SU-DHL-6 (cell line): Measurements from ENCODE around the gene SPAG8.

Source experiments
- H2AFZ ChIP-seq: fragments of 200-600 bp; sonication (generic); 2 replicates; pipeline ENCODE4 v1.6.1; 2014; ENCODE audit warnings: low read depth, mild to moderate bottlenecking, moderate library complexity, mixed read lengths, antibody characterized with exemption, low read length; ENCODE audit not compliant: severe bottlenecking
- H3F3A ChIP-seq: fragments of 200-600 bp; shearing (Covaris generic); 2 replicates; pipeline ENCODE4 v1.6.0; 2016; ENCODE audit warnings: antibody characterized with exemption, mild to moderate bottlenecking; ENCODE audit not compliant: insufficient read depth
- H3K27ac ChIP-seq: fragments of 200-600 bp; sonication (generic); 2 replicates; pipeline ENCODE4 v1.5.1; 2016; ENCODE audit warnings: low read depth, mild to moderate bottlenecking, low read length, moderate library complexity, mixed read lengths
- H3K27me3 ChIP-seq: fragments of 200-600 bp; sonication (generic), shearing (Covaris generic); 2 replicates; pipeline ENCODE4 v1.6.0; 2014; ENCODE audit warnings: mild to moderate bottlenecking, low read length
- H3K36me3 ChIP-seq: fragments of 200-600 bp; sonication (generic); 2 replicates; pipeline ENCODE4 v1.6.1; 2014; ENCODE audit warnings: mild to moderate bottlenecking, low read length, mixed read lengths
- H3K4me2 ChIP-seq: fragments of 300-600, 200-600 bp; shearing (Covaris generic), sonication (generic); 2 replicates; pipeline ENCODE4 v1.6.0; 2014; ENCODE audit warnings: low read length, low read depth, mild to moderate bottlenecking; ENCODE audit not compliant: poor library complexity, severe bottlenecking
- H3K4me3 ChIP-seq: fragments of 200-600 bp; sonication (generic); 2 replicates; pipeline ENCODE4 v1.5.1; 2014; ENCODE audit warnings: antibody characterized with exemption, low read length, mild to moderate bottlenecking, mixed read lengths; ENCODE audit not compliant: insufficient read depth, poor library complexity, severe bottlenecking
- H3K79me2 ChIP-seq: fragments of 200-600 bp; sonication (generic); 2 replicates; pipeline ENCODE4 v1.6.1; 2014; ENCODE audit warnings: mild to moderate bottlenecking, low read length, moderate library complexity; ENCODE audit not compliant: insufficient read depth
- H3K9ac ChIP-seq: fragments of 200-600 bp; sonication (generic); 2 replicates; pipeline ENCODE4 v1.7.0; 2014; ENCODE audit warnings: mild to moderate bottlenecking, low read length
- H3K9me2 ChIP-seq: fragments of 200-600 bp; sonication (generic); replicated peaks from 2 replicates; pipeline ENCODE4 v1.6.1; 2014; ENCODE audit warnings: low read length; ENCODE audit not compliant: insufficient read depth
- H3K9me3 ChIP-seq: fragments of 200-600 bp; sonication (generic); 2 replicates; pipeline ENCODE4 v1.6.1; 2014; ENCODE audit warnings: low read length, mixed read lengths; ENCODE audit not compliant: insufficient read depth
- H4K20me1 ChIP-seq: fragments of 200-600 bp; sonication (generic); 2 replicates; pipeline ENCODE4 v1.6.1; 2014; ENCODE audit warnings: low read depth, mild to moderate bottlenecking, antibody characterized with exemption, low read length, moderate library complexity, mixed read lengths
- EZH2phosphoT487 ChIP-seq: fragments of 200-600 bp; sonication (generic), shearing (Covaris generic); conservative IDR thresholded peaks from 2 replicates; pipeline ENCODE4 v1.6.1; 2018; ENCODE audit warnings: mild to moderate bottlenecking, antibody characterized with exemption, low read length, moderate library complexity, mixed read lengths
- TF ChIP-seq, protein P1 (sequence below): fragments of 200-600 bp; sonication (generic); IDR thresholded peaks from one replicate; pipeline ENCODE4 v1.5.1; 2017; ENCODE audit warnings: antibody characterized with exemption, mild to moderate bottlenecking, low read length, moderate library complexity; ENCODE audit not compliant: insufficient read depth, poor library complexity, severe bottlenecking

SPAG8 gene

GRCh38 chr9:35811381-35812024 is 559 bp downstream of the SPAG8 start:
- H3F3A ChIP-seq = peaks cover 22% of the 10 kb centered on the region
- H3K4me2 ChIP-seq = peak overlapping the region; percentile 75
- H3K4me3 ChIP-seq = peak overlapping the region; percentile 35
- peak overlapping the region; percentile 10 for H2AFZ ChIP-seq
- TF ChIP-seq EZH2phosphoT487 = no peak
- TF ChIP-seq, protein P1, sequence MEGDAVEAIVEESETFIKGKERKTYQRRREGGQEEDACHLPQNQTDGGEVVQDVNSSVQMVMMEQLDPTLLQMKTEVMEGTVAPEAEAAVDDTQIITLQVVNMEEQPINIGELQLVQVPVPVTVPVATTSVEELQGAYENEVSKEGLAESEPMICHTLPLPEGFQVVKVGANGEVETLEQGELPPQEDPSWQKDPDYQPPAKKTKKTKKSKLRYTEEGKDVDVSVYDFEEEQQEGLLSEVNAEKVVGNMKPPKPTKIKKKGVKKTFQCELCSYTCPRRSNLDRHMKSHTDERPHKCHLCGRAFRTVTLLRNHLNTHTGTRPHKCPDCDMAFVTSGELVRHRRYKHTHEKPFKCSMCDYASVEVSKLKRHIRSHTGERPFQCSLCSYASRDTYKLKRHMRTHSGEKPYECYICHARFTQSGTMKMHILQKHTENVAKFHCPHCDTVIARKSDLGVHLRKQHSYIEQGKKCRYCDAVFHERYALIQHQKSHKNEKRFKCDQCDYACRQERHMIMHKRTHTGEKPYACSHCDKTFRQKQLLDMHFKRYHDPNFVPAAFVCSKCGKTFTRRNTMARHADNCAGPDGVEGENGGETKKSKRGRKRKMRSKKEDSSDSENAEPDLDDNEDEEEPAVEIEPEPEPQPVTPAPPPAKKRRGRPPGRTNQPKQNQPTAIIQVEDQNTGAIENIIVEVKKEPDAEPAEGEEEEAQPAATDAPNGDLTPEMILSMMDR = no peak
- no peaks in the 10 kb centered on the region for H3K9me2 ChIP-seq
- H3K79me2 ChIP-seq = no peaks in the 10 kb centered on the region
- no peak overlapping the region for H3K27ac ChIP-seq
- H3K27me3 ChIP-seq = no peaks in the 10 kb centered on the region
- H3K9ac ChIP-seq = peak overlapping the region; percentile 55; the same call in 1 of the 2 replicates
- no peaks in the 10 kb centered on the region for H3K36me3 ChIP-seq
- H4K20me1 ChIP-seq = no peaks in the 10 kb centered on the region
- H3K9me3 ChIP-seq = no peaks in the 10 kb centered on the region

GRCh38 chr9:35810122-35810521 is 1.9 kb downstream of the SPAG8 start:
- no peak overlapping the region for H2AFZ ChIP-seq
- H3K79me2 ChIP-seq = no peaks in the 10 kb centered on the region
- no peak for TF ChIP-seq EZH2phosphoT487
- TF ChIP-seq, protein P1 = no peak

DNA sequence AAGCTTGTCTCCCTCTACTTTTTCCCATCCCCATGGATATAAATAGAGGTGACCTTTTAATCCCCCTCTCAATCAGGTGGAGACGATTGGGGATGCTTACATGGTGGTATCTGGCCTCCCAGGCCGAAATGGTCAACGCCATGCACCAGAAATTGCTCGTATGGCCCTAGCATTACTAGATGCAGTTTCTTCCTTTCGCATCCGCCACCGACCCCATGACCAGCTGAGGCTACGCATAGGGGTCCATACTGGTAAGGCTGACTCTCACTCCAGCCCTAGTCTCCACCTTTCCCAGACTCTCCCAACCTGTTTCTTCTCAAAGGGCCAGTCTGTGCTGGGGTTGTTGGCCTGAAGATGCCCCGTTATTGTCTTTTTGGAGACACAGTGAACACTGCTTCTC is 3.6 kb downstream of the SPAG8 start:
- H3K27ac ChIP-seq = no peak overlapping the region
- TF ChIP-seq, protein P1 = no peak
- no peak for TF ChIP-seq EZH2phosphoT487
- H3K36me3 ChIP-seq = no peaks in the 10 kb centered on the region
- no peaks in the 10 kb centered on the region for H3K9me3 ChIP-seq
- no peak overlapping the region for H3K4me3 ChIP-seq
- H3F3A ChIP-seq = peaks cover 14% of the 10 kb centered on the region
- H3K9me2 ChIP-seq = no peaks in the 10 kb centered on the region
- H3K27me3 ChIP-seq = no peaks in the 10 kb centered on the region
- H3K4me2 ChIP-seq = no peak overlapping the region
- H2AFZ ChIP-seq = no peak overlapping the region
- H3K9ac ChIP-seq = no peak overlapping the region
- H4K20me1 ChIP-seq = no peaks in the 10 kb centered on the region
- H3K79me2 ChIP-seq = no peaks in the 10 kb centered on the region

More at GRCh38 chr9:35810122-35810521, 1.9 kb downstream of the SPAG8 start:
- Histone ChIP-seq H3K27me3 (no peaks in the 10 kb centered on the region), H3K4me3 (no peak overlapping the region), H3K9me2 (no peaks in the 10 kb centered on the region), H3K4me2 (no peak overlapping the region), H3K9me3 (no peaks in the 10 kb centered on the region), H3K27ac (no peak overlapping the region), H4K20me1 (no peaks in the 10 kb centered on the region), H3F3A (peaks cover 18% of the 10 kb centered on the region), H3K36me3 (no peaks in the 10 kb centered on the region), H3K9ac (no peak overlapping the region)
